Osteoblast (primary cell): ENCODE data around the gene SHISA7. TPM values are rescaled to one million over a fixed set of nuclear protein-coding genes. Genes with fewer than 3 reads are reported as not detected.

Source experiments
- DNase-seq: peaks from one replicate; pipeline ENCODE4 v3.0.0; 2011; ENCODE audit warnings: low spot score, mixed read lengths; ENCODE audit not compliant: insufficient read length; ENCODE audit errors: missing footprints
- H2AFZ ChIP-seq: 2 replicates; pipeline ENCODE4 v1.6.0; 2011; ENCODE audit warnings: mild to moderate bottlenecking, low read length
- H3K27ac ChIP-seq: 2 replicates; pipeline ENCODE4 v1.5.1; 2011; ENCODE audit warnings: mild to moderate bottlenecking, low read depth, low read length, moderate library complexity
- H3K27me3 ChIP-seq: 2 replicates; pipeline ENCODE4 v1.6.0; 2012; ENCODE audit warnings: mild to moderate bottlenecking, control low read depth, inconsistent platforms, low read length, moderate library complexity; ENCODE audit not compliant: insufficient read depth
- H3K36me3 ChIP-seq: 2 replicates; pipeline ENCODE4 v1.5.1; 2011; ENCODE audit warnings: mild to moderate bottlenecking, low read length, control low read depth, moderate library complexity; ENCODE audit not compliant: insufficient read depth
- H3K4me1 ChIP-seq: 2 replicates; pipeline ENCODE4 v1.5.1; 2011; ENCODE audit warnings: mild to moderate bottlenecking, low read length, control low read depth, moderate library complexity; ENCODE audit not compliant: insufficient read depth
- H3K4me2 ChIP-seq: 2 replicates; pipeline ENCODE4 v1.6.0; 2011; ENCODE audit warnings: mild to moderate bottlenecking, low read length; ENCODE audit not compliant: insufficient read depth
- H3K4me3 ChIP-seq: fragments of 200-600 bp; sonication (generic); 3 replicates; pipeline ENCODE4 v1.5.1; 2012; ENCODE audit warnings: mild to moderate bottlenecking, low read length, inconsistent platforms; ENCODE audit not compliant: insufficient read depth
- H3K79me2 ChIP-seq: 2 replicates; pipeline ENCODE4 v1.6.0; 2012; ENCODE audit warnings: mild to moderate bottlenecking, low read length, control low read depth, inconsistent platforms; ENCODE audit not compliant: insufficient read depth
- H3K9me3 ChIP-seq: 2 replicates; pipeline ENCODE4 v1.5.1; 2011; ENCODE audit warnings: low read depth, low read length, control low read depth
- H4K20me1 ChIP-seq: 2 replicates; pipeline ENCODE4 v1.6.0; 2012; ENCODE audit warnings: mild to moderate bottlenecking, low read length, control low read depth; ENCODE audit not compliant: insufficient read depth
- CTCF ChIP-seq: IDR thresholded peaks from 2 replicates; pipeline ENCODE4 v1.5.1; 2011; ENCODE audit warnings: mild to moderate bottlenecking, low read depth, low read length, moderate library complexity; ENCODE audit errors: extremely low read depth
- total RNA-seq: library from RNA; depleted of rRNA; stranded (reverse); fragments of >200 nt; gene quantifications from 2 replicates; pipeline ENCODE4 v1.2.3, GENCODE V29; 2012

The SHISA7 gene
- total RNA-seq, 1 donor, result not detected

GRCh38 chr19:55463583-55464031, 20.5 kb upstream of the SHISA7 start:
- Histone ChIP-seq H3K27me3 (no peaks in the 10 kb centered on the region), H3K27ac (no peak overlapping the region), H4K20me1 (peaks cover 8% of the 10 kb centered on the region), H3K79me2 (peaks cover 11% of the 10 kb centered on the region), H3K4me2 (no peak overlapping the region), H3K36me3 (no peaks in the 10 kb centered on the region), H3K4me1 (peaks cover 30% of the 10 kb centered on the region), H3K4me3 (no peak overlapping the region), H2AFZ (no peak overlapping the region), H3K9me3 (no peaks in the 10 kb centered on the region)
- no peak for DNase-seq
- TF ChIP-seq CTCF, result no peak

GRCh38 chr19:55462722-55463121, 19.6 kb upstream of the SHISA7 start:
- Histone ChIP-seq H3K79me2 (peaks cover 11% of the 10 kb centered on the region), H3K27me3 (no peaks in the 10 kb centered on the region), H3K9me3 (no peaks in the 10 kb centered on the region), H3K4me3 (no peak overlapping the region), H3K36me3 (no peaks in the 10 kb centered on the region), H3K4me1 (peaks cover 26% of the 10 kb centered on the region), H3K4me2 (no peak overlapping the region), H4K20me1 (peaks cover 8% of the 10 kb centered on the region), H3K27ac (no peak overlapping the region), H2AFZ (no peak overlapping the region)
- no peak for DNase-seq
- no peak for TF ChIP-seq CTCF

- peaks cover 11% of the 10 kb centered on the region for H3K79me2 ChIP-seq
- peak overlapping the region; percentile 85 for H3K4me2 ChIP-seq
- peaks cover 8% of the 10 kb centered on the region for H4K20me1 ChIP-seq
- H2AFZ ChIP-seq, result peak overlapping the region; percentile 84
- no peaks in the 10 kb centered on the region for H3K36me3 ChIP-seq
- peak overlapping the region; percentile 64 for H3K27ac ChIP-seq
- peak overlapping the region; percentile 97 for H3K4me3 ChIP-seq
- no peak for TF ChIP-seq CTCF
- H3K9me3 ChIP-seq, result no peaks in the 10 kb centered on the region
- no peak for DNase-seq
- H3K27me3 ChIP-seq, result no peaks in the 10 kb centered on the region
- peaks cover 19% of the 10 kb centered on the region for H3K4me1 ChIP-seq
These were observed 19.0 kb upstream of the SHISA7 start for GRCh38 chr19:55461974-55462626.

GRCh38 chr19:55461259-55461973, 18.3 kb upstream of the SHISA7 start, which contains the start of gene ISOC2:
Gene ISOC2, minus strand, starts transcription at chr19:55461642. Its CDS starts 5,156 bp downstream, at chr19:55456486.
- peak within 1 kb of the TSS; percentile 90 for H3K27ac ChIP-seq
- H3K9me3 ChIP-seq, result no peaks in the 10 kb centered on the region
- peaks cover 17% of the 10 kb centered on the region for H3K4me1 ChIP-seq
- peak within 1 kb of the TSS; percentile 84 for H2AFZ ChIP-seq
- TF ChIP-seq CTCF, result no peak
- H3K79me2 ChIP-seq, result peaks cover 11% of the 10 kb centered on the region
- H3K4me3 ChIP-seq, result peak within 1 kb of the TSS; percentile 97
- no peaks in the 10 kb centered on the region for H3K36me3 ChIP-seq
- peak; percentile 100 for DNase-seq
- peak within 1 kb of the TSS; percentile 96 for H3K4me2 ChIP-seq
- H4K20me1 ChIP-seq, result peaks cover 11% of the 10 kb centered on the region
- H3K27me3 ChIP-seq, result no peaks in the 10 kb centered on the region
